Central memory CD4-positive, alpha-beta T cell (primary cell): ENCODE data around the gene ICAM1.
A peak's percentile ranks its signal among the peaks of the same experiment; 100 is the strongest.
"Not testable (repeated sequence)": the region's sequence is repeated elsewhere in the genome, so short reads cannot be mapped to it uniquely, and the experiment has no call there.

Experiments used
- DNase-seq: peaks from one replicate; pipeline ENCODE4 v3.0.0; 2022

Gene ICAM1

GRCh38 chr19:10278935-10279334 is 8.0 kb downstream of the ICAM1 start:
- DNase-seq: no peak

GRCh38 chr19:10279737-10280442 is 9.0 kb downstream of the ICAM1 start:
- no peak for DNase-seq

- not testable (repeated sequence) for DNase-seq
These were observed 11.1 kb downstream of the ICAM1 start for GRCh38 chr19:10282043-10282442.

GRCh38 chr19:10283301-10284064 is 12.6 kb downstream of the ICAM1 start:
- no peak for DNase-seq

- no peak for DNase-seq
These were observed 13.4 kb downstream of the ICAM1 start for GRCh38 chr19:10284065-10284959.

- no peak for DNase-seq
These were observed 14.0 kb downstream of the ICAM1 start for GRCh38 chr19:10284960-10285278.

- DNase-seq: no peak
These were observed 14.5 kb downstream of the ICAM1 start for GRCh38 chr19:10285393-10285792.

GRCh38 chr19:10286803-10287737 is 16.1 kb downstream of the ICAM1 start, which contains the start of gene ICAM4:
TSS of gene ICAM4 (plus strand) at chr19:10286955. CDS start at chr19:10287013, 58 bp downstream.
- no peak for DNase-seq

GRCh38 chr19:10288662-10289166 is 17.8 kb downstream of the ICAM1 start:
- DNase-seq: no peak

GRCh38 chr19:10289167-10289835 is 18.4 kb downstream of the ICAM1 start:
- peak; percentile 54 for DNase-seq

- DNase-seq: peak; percentile 17
These were observed 19.0 kb downstream of the ICAM1 start, which contains the start of gene ICAM5 for GRCh38 chr19:10289836-10290356. TSS of gene ICAM5 (plus strand) at chr19:10289952. CDS start at chr19:10290044, 92 bp downstream.

- DNase-seq: no peak
These were observed 19.5 kb downstream of the ICAM1 start for GRCh38 chr19:10290357-10290875.

GRCh38 chr19:10290876-10291553 is 20.1 kb downstream of the ICAM1 start:
- DNase-seq: peak; percentile 24

- no peak for DNase-seq
These were observed 20.8 kb downstream of the ICAM1 start for GRCh38 chr19:10291554-10292205.

- peak; percentile 38 for DNase-seq
These were observed 21.4 kb downstream of the ICAM1 start for GRCh38 chr19:10292206-10292788.

- DNase-seq: no peak
These were observed 22.1 kb downstream of the ICAM1 start for GRCh38 chr19:10292789-10293636.

- DNase-seq: no peak
These were observed 22.9 kb downstream of the ICAM1 start for GRCh38 chr19:10293637-10294367.
